Panc1 (cell line): ENCODE data around the gene SLC12A7. TPM values are rescaled to one million over a fixed set of nuclear protein-coding genes. Genes with fewer than 3 reads are reported as not detected.

Source experiments
- ATAC-seq: fragments of 200-7000 bp; cut with Tn5 transposase; 2 replicates; pipeline ENCODE4 v1.9.1; 2020; ENCODE audit warnings: mild to moderate bottlenecking, moderate library complexity
- BruUV-seq: library from RNA; stranded (reverse); fragments of 400-500 nt; replicated peaks from 2 replicates; lab custom pipeline; 2021; lab: Mats Ljungman, UMichigan
- CTCF ChIA-PET: fragments of 300-600 bp; sonication (Branson Sonifier 250); formaldehyde crosslinking; loops from one replicate; lab custom pipeline; 2022; ENCODE audit warnings: antibody characterized with exemption; lab: Charles Lee
- POLR2A ChIA-PET: fragments of 300-600 bp; sonication (Branson Sonifier 250); formaldehyde crosslinking; loops from one replicate; lab custom pipeline; 2022; ENCODE audit warnings: antibody characterized with exemption; lab: Charles Lee
- DNase-seq: peaks from one replicate; pipeline ENCODE4 v3.0.0-alpha.2; 2010; ENCODE audit warnings: low read depth, low spot score
- H3K27ac ChIP-seq: 2 replicates; pipeline ENCODE4 v1.5.1; 2011; ENCODE audit warnings: mild to moderate bottlenecking, low read length, inconsistent platforms
- H3K27me3 ChIP-seq: fragments of 200-500 bp; sonication (Bioruptor generic); 2 replicates; pipeline ENCODE4 v1.6.0; 2014; ENCODE audit warnings: low read length, inconsistent platforms; ENCODE audit not compliant: control insufficient read depth, insufficient read depth
- H3K36me3 ChIP-seq: fragments of 200-500 bp; sonication (Bioruptor generic); 2 replicates; pipeline ENCODE4 v1.5.1; 2014; ENCODE audit warnings: inconsistent platforms, mild to moderate bottlenecking, low read length, moderate library complexity; ENCODE audit not compliant: control insufficient read depth, insufficient read depth
- H3K4me1 ChIP-seq: 2 replicates; pipeline ENCODE4 v1.5.1; 2011; ENCODE audit warnings: inconsistent platforms, mild to moderate bottlenecking, low read length, moderate library complexity; ENCODE audit not compliant: control insufficient read depth, insufficient read depth
- H3K4me3 ChIP-seq, 2 experiments: 2 replicates each; pipeline ENCODE4 v1.5.1; 2011 to 2012; ENCODE audit warnings: low read depth in 2 of 2, low read length in 2 of 2, mild to moderate bottlenecking in 2 of 2, inconsistent platforms in 1 of 2, moderate library complexity in 1 of 2
- H3K9me3 ChIP-seq: fragments of 200-500 bp; sonication (Bioruptor generic); 2 replicates; pipeline ENCODE4 v1.5.1; 2014; ENCODE audit warnings: low read depth, mild to moderate bottlenecking, inconsistent platforms, low read length, moderate library complexity; ENCODE audit not compliant: control insufficient read depth, insufficient read depth
- CTCF ChIP-seq: fragments of 450-650 bp; IDR thresholded peaks from 2 replicates; pipeline ENCODE4 v1.5.1; 2017; ENCODE audit warnings: mild to moderate bottlenecking
- POLR2AphosphoS5 ChIP-seq: IDR thresholded peaks from 2 replicates; pipeline ENCODE4 v1.6.1; 2012; ENCODE audit warnings: mild to moderate bottlenecking, low read depth, low read length, moderate library complexity
- SIN3A ChIP-seq: IDR thresholded peaks from 2 replicates; pipeline ENCODE4 v1.6.1; 2012; ENCODE audit warnings: low read depth, mild to moderate bottlenecking, low read length, moderate library complexity, borderline replicate concordance; ENCODE audit not compliant: insufficient read depth
- TCF7L2 ChIP-seq: IDR thresholded peaks from 2 replicates; pipeline ENCODE4 v1.6.1; 2011; ENCODE audit warnings: mild to moderate bottlenecking, low read depth, low read length, inconsistent platforms
- in situ Hi-C: cut with HindIII; loops from 2 replicates; pipeline ENCODE4 v1.10.0; 2016; ENCODE audit warnings: low sequenced_read_pairs, low pct_unique_long_range_greater_than_20kb
- intact Hi-C: fragments of 100-400 bp; cut with micrococcal nuclease; formaldehyde crosslinking; loops from one replicate; pipeline ENCODE4 v1.10.0; 2022; ENCODE audit not compliant: unreplicated experiment
- total RNA-seq: library from RNA; stranded (reverse); gene quantifications from one replicate; pipeline ENCODE4 v1.2.1, GENCODE V29; 2021; ENCODE audit not compliant: unreplicated experiment
- TF ChIP-seq, protein P1 (sequence below), 2 experiments: IDR thresholded peaks; 2 replicates each; pipeline ENCODE4 v1.6.1; 2011 to 2012; ENCODE audit warnings: low read depth in 2 of 2, control low read depth in 1 of 2, low read length in 1 of 2, mild to moderate bottlenecking in 1 of 2, moderate library complexity in 1 of 2; ENCODE audit not compliant: insufficient read depth in 1 of 2

The SLC12A7 gene
- total RNA-seq, 1 experiment from 2014 or later: 297 TPM

- Histone ChIP-seq H3K36me3 (no peaks in the 10 kb centered on the region), H3K9me3 (no peaks in the 10 kb centered on the region), H3K27me3 (no peaks in the 10 kb centered on the region), H3K4me1 (peaks cover 81% of the 10 kb centered on the region), H3K4me3 (no peak overlapping the region), H3K27ac (0 out of 2 replicates have a peak overlapping the region, but pooled peaks have one; percentile 29)
- in situ Hi-C loops: no loop called here
- DNase-seq (no peak), ATAC-seq (no peak)
- BruUV-seq: no TSS peak
- TF ChIP-seq POLR2AphosphoS5 (no peak), SIN3A (no peak), TCF7L2 (no peak), CTCF (no peak)
- TF ChIP-seq, protein P1, sequence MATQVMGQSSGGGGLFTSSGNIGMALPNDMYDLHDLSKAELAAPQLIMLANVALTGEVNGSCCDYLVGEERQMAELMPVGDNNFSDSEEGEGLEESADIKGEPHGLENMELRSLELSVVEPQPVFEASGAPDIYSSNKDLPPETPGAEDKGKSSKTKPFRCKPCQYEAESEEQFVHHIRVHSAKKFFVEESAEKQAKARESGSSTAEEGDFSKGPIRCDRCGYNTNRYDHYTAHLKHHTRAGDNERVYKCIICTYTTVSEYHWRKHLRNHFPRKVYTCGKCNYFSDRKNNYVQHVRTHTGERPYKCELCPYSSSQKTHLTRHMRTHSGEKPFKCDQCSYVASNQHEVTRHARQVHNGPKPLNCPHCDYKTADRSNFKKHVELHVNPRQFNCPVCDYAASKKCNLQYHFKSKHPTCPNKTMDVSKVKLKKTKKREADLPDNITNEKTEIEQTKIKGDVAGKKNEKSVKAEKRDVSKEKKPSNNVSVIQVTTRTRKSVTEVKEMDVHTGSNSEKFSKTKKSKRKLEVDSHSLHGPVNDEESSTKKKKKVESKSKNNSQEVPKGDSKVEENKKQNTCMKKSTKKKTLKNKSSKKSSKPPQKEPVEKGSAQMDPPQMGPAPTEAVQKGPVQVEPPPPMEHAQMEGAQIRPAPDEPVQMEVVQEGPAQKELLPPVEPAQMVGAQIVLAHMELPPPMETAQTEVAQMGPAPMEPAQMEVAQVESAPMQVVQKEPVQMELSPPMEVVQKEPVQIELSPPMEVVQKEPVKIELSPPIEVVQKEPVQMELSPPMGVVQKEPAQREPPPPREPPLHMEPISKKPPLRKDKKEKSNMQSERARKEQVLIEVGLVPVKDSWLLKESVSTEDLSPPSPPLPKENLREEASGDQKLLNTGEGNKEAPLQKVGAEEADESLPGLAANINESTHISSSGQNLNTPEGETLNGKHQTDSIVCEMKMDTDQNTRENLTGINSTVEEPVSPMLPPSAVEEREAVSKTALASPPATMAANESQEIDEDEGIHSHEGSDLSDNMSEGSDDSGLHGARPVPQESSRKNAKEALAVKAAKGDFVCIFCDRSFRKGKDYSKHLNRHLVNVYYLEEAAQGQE (IDR thresholded peaks at IDR 0.05; ENCODE audit: insufficient read depth in 1 of 2, low read depth in 2 of 2, low read length in 1 of 2): no peak
- ChIA-PET CTCF (no interaction called here), POLR2A (no interaction called here)
- intact Hi-C loops: loop anchor here (5.0 kb wide), 1 partner anchor 41 kb away; no protein-coding TSS in a partner anchor
Measured at GRCh38 chr5:1143670-1143951, 31.7 kb upstream of the SLC12A7 start.

DNA sequence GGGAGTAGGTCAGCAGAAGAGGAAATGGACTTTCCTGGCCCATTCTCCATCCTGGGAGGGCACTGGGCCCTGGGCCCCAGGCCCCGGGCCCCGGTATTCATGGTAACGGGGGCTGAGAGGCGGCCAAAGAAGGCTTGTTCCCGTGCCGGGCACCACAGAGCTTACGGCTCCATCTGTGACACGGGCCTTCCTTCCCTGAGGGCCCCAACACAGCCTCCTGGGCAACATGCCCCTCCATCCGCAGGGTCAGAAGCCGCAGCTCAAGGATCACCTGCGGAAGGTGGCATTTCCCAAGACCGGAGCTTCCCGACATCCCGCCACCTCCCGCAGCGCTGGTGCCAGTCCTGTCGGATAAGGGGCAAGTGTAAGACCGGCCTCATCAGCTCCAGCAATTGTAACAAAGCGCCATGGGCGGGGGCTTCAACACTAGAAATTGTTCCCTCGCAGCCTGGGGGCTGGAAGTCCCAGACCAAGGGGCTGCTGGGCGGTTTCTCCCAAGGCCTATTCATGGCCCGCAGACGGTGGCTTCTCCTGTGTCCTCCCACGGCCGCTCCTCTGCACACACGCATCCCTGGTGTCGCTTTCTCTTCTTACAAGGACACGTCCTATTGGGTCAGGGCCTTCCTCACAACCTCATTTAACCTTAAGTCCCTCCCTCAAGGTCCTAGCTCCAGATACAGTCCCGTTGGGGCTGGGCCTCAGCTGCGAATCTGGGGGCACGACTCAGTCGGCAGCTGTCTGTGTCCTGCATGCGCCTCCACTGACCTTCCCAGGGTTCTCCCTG, 31.2 kb upstream of the SLC12A7 start:
- BruUV-seq: no TSS peak
- H3K36me3 ChIP-seq: no peaks in the 10 kb centered on the region
- no peaks in the 10 kb centered on the region for H3K9me3 ChIP-seq
- no peak for ATAC-seq
- H3K27me3 ChIP-seq: no peaks in the 10 kb centered on the region
- intact Hi-C loops: loop anchor here (5.0 kb wide), 1 partner anchor 41 kb away; no protein-coding TSS in a partner anchor
- ChIA-PET CTCF (interaction anchor here (0.6 kb wide), 1 partner anchor 164 kb away, joined by 3 read pairs; no protein-coding TSS in a partner anchor), POLR2A (no interaction called here)
- peak overlapping the region; percentile 65; the same call in 1 of the 2 replicates for H3K27ac ChIP-seq
- no peak for DNase-seq
- H3K4me3 ChIP-seq: no peak overlapping the region
- peaks cover 83% of the 10 kb centered on the region for H3K4me1 ChIP-seq
- no peak for TF ChIP-seq SIN3A
- TF ChIP-seq, protein P1 (IDR thresholded peaks at IDR 0.05; ENCODE audit: insufficient read depth in 1 of 2, low read depth in 2 of 2, low read length in 1 of 2): no peak
- no peak for TF ChIP-seq POLR2AphosphoS5
- TF ChIP-seq CTCF: no peak
- TF ChIP-seq TCF7L2: no peak
- in situ Hi-C loops: no loop called here
